Astrocyte of the spinal cord (primary cell): Measurements from ENCODE around the gene WDR20.

Experiments
- DNase-seq: peaks from one replicate; pipeline ENCODE4 v3.0.0; 2011; ENCODE audit warnings: low read depth, low spot score
- H3K4me3 ChIP-seq: 2 replicates; pipeline ENCODE4 v1.5.1; 2011; ENCODE audit warnings: low read depth, mild to moderate bottlenecking, low read length, moderate library complexity
- CTCF ChIP-seq: IDR thresholded peaks from 2 replicates; pipeline ENCODE4 v1.5.1; 2012; ENCODE audit warnings: low read depth, mild to moderate bottlenecking, low read length, inconsistent platforms
- in situ Hi-C: cut with HindIII; loops from 2 replicates; pipeline ENCODE4 v1.10.0; 2017; ENCODE audit warnings: low sequenced_read_pairs

WDR20 gene

GRCh38 chr14:102213984-102214658 lies 74.4 kb downstream of the WDR20 start:
- in situ Hi-C loops, result no loop called here
- H3K4me3 ChIP-seq, result no peak overlapping the region
- TF ChIP-seq CTCF, result peak; percentile 14
- DNase-seq, result no peak

- no peak overlapping the region for H3K4me3 ChIP-seq
- peak; percentile 78 for DNase-seq
- in situ Hi-C loops, result no loop called here
- TF ChIP-seq CTCF, result no peak
Observed at GRCh38 chr14:102215071-102215470, 75.4 kb downstream of the WDR20 start.

GRCh38 chr14:102215576-102216250 lies 76.0 kb downstream of the WDR20 start:
- in situ Hi-C loops, result no loop called here
- peak; percentile 32 for DNase-seq
- no peak overlapping the region for H3K4me3 ChIP-seq
- no peak for TF ChIP-seq CTCF

GRCh38 chr14:102217399-102217798 lies 77.7 kb downstream of the WDR20 start:
- in situ Hi-C loops, result no loop called here
- no peak overlapping the region for H3K4me3 ChIP-seq
- no peak for TF ChIP-seq CTCF
- DNase-seq, result no peak

- in situ Hi-C loops, result no loop called here
- DNase-seq, result no peak
- TF ChIP-seq CTCF, result no peak
- H3K4me3 ChIP-seq, result no peak overlapping the region
Observed at GRCh38 chr14:102217987-102218421, 78.3 kb downstream of the WDR20 start.

- no peak overlapping the region for H3K4me3 ChIP-seq
- in situ Hi-C loops, result no loop called here
Observed at GRCh38 chr14:102218688-102219087, 79.0 kb downstream of the WDR20 start.

More at GRCh38 chr14:102218688-102219087, 79.0 kb downstream of the WDR20 start:
- no peak for DNase-seq
- TF ChIP-seq CTCF, result no peak
